ENCODE data around the gene HLA-DOA.
A peak's percentile ranks its signal among the peaks of the same experiment; 100 is the strongest.

Gene HLA-DOA

GRCh38 chr6:33015798-33016197, 6.4 kb upstream of the HLA-DOA start:
- DNase-seq: no peak

GRCh38 chr6:33014841-33015634, 5.6 kb upstream of the HLA-DOA start:
- DNase-seq: peak; percentile 87

- DNase-seq: no peak
Observed at GRCh38 chr6:33013608-33014007, 4.2 kb upstream of the HLA-DOA start.

GRCh38 chr6:33010356-33010755, 965 bp upstream of the HLA-DOA start:
- DNase-seq: no peak

- no peak for DNase-seq
Observed at GRCh38 chr6:33007831-33008400, 1.5 kb downstream of the HLA-DOA start.

GRCh38 chr6:33004940-33005339, 4.5 kb downstream of the HLA-DOA start:
- no peak for DNase-seq

- DNase-seq: no peak
Observed at GRCh38 chr6:33001685-33002084, 7.7 kb downstream of the HLA-DOA start.

- no peak for DNase-seq
Observed at GRCh38 chr6:33000055-33000454, 9.3 kb downstream of the HLA-DOA start.

- no peak for DNase-seq
Observed at GRCh38 chr6:32995448-32995847, 13.9 kb downstream of the HLA-DOA start.

- no peak for DNase-seq
Observed at GRCh38 chr6:32993363-32993973, 15.9 kb downstream of the HLA-DOA start.

- DNase-seq: no peak
Observed at GRCh38 chr6:32991972-32992371, 17.4 kb downstream of the HLA-DOA start.

- DNase-seq: no peak
Observed at GRCh38 chr6:32989368-32989767, 20.0 kb downstream of the HLA-DOA start.

GRCh38 chr6:32984622-32985389, 24.6 kb downstream of the HLA-DOA start:
- peak; percentile 91 for DNase-seq

GRCh38 chr6:32983964-32984621, 25.3 kb downstream of the HLA-DOA start:
- DNase-seq: no peak

GRCh38 chr6:32983493-32983848, 25.9 kb downstream of the HLA-DOA start:
- no peak for DNase-seq

GRCh38 chr6:32982702-32983492, 26.5 kb downstream of the HLA-DOA start:
- no peak for DNase-seq

GRCh38 chr6:32982084-32982701, 27.2 kb downstream of the HLA-DOA start:
- no peak for DNase-seq

GRCh38 chr6:32980488-32981038, 28.8 kb downstream of the HLA-DOA start:
- DNase-seq: no peak

GRCh38 chr6:32979720-32980487, 29.5 kb downstream of the HLA-DOA start:
- DNase-seq: no peak

GRCh38 chr6:32977953-32978324, 31.5 kb downstream of the HLA-DOA start:
- no peak for DNase-seq
